NCI-H1930 (cell line): Measurements from ENCODE around the gene MKI67.

ENCODE experiments used
- DNase-seq, 2 experiments: peaks; one replicate each; lab custom pipeline; 2025; lab: John Stamatoyannopoulos, UW

Gene MKI67

DNA sequence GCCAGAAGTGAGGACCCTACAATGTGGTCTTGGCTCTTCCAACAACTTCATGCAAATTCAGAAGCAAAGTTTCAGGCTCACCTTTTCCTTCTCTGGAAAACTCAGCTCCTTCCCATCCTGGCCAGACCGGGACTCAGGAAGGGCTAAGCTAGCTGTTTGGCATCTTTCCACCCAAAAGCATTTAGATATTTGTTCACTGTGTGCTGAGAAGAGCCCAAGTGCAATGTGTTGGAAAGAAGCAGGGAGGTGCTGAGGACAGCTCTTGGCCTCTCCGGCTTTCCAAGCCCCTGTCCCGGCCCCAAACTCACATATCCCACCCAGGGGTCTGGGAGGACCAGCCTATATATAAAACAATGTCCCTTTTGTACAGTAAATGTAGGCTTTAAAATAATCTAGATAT is 44.5 kb downstream of the MKI67 start:
- DNase-seq: no peak

- DNase-seq: no peak
Observed at GRCh38 chr10:128081222-128081621, 45.0 kb downstream of the MKI67 start.

DNA sequence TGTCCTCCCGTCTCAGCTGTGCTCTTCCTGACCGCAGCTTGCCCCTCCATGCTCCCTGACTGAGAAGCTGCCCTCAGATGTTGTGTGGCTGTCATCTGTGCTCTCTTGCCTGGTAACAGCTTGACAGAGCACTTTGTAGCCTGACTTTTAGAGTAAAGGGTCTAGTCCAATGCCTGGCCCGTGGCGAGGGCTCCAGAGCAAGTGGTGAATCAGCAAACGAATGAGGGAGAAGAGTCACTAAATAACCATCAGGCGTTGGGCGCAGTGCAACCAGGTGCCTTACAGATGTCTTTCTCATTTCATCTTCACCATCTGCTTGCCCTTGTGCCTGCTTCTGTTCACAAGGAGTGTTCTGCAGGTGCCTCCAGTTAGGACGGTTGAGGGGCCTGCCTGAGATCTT is 45.6 kb downstream of the MKI67 start:
- no peak for DNase-seq

DNA sequence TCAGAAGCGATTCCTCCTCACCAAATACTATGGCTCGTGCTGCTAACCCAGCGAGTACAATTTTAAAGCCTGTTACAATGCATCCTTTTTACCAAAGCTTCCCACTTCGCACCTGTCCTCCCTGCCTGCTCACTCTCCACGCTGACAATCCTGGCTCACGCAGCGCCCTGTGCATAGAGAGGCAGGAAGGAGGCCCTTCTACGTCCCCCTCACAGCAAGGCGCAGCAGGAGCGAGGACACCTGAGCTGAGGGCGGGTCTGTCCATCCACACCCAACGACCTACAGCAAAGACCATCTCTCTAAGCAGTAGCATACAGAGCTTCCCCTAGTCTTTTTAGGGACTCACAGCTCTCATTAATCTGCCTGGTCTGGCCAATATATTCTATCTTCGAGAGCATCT is 46.0 kb downstream of the MKI67 start:
- DNase-seq: no peak

DNA sequence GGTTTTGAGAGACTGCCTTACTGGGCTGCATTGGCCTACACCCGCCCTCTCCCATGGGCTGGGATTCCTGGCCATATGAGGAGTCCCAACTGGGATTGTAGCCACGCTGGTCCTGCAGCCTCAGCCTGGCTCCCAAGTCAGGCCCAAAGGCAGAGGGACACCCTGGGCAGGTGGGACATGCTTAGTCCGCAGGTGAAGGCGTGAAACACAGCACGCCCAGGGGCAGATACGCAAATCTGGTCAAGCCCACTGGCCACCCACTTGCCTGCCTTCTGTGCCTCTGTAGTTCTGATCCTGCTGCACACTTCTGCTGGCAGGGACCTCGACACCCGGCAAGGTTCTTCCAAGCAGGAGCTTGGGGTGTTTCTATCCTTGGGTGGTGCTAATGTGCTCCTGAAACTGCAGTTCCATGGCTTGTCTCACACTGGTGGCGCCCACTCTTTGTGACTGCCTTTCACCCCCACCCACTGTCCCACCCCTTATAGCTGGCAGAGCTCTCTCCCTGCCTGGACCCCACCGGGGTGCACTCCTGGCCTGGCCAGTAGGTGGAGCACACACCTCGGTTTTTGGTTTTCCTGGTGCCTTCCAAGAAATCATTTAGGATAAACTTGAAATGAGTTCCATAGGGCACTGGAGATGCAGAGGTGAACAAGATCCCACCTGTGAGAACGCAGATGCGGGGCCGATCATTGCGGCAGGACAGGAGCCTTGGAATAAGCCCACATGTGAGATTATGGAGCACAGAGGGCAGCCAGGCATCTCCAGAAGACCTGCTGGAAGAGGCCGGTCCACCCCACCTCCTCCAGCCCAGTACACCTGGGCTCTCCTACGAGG is 47.9 kb downstream of the MKI67 start:
- DNase-seq: peak; percentile 0 to 21

DNA sequence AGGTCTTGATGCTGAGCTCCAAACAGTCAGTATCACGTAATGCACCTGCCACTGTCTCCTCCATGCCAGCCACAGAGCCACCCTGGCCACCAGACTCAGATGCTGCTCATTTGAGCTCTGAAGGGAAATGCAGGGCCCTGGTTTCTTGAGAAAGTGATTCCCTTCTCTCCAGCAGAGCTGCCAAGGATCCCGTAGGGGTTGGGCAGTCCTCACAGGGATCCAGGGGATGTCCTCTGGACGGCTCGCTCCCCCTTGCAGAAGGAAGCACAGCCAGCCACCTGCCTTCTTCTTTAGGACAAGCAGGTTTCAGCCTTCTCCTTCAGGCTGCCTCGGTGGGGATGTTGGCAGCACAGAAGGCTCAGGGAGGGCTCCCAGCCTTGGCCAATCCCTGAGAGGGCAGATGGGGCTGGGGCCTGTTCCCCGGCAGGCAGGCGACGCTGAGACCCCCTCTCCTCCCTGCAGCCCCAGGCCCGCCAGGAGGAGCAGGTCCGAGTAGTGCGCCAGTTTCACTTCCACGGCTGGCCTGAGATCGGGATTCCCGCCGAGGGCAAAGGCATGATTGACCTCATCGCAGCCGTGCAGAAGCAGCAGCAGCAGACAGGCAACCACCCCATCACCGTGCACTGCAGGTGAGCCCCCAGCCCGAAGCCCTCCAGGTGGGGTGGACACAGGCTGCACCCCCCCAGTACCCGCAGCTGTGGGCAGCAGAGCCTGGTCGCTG is 48.9 kb downstream of the MKI67 start:
- no peak for DNase-seq

GRCh38 chr10:128074589-128074988 is 51.6 kb downstream of the MKI67 start:
- DNase-seq: no peak

DNA sequence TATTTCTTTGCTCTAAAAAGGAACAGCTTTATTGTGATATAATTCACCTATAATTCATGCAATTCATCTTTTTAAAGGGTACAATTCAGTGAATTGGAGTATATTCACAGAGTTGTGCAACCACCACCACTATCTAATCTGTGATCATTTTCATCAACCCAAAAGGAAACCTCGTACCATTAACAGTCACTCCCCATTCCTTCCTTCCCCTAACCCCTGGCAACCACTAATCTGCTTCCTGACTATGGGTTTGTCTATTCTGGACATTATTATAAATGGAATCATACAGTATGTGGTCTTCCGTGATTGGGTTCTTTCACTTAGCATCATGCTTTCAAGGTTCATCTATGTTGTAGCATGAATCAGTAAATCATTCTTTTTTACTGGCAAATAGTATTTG is 52.3 kb downstream of the MKI67 start:
- no peak for DNase-seq

GRCh38 chr10:128072941-128073645 is 53.1 kb downstream of the MKI67 start:
- DNase-seq: no peak

DNA sequence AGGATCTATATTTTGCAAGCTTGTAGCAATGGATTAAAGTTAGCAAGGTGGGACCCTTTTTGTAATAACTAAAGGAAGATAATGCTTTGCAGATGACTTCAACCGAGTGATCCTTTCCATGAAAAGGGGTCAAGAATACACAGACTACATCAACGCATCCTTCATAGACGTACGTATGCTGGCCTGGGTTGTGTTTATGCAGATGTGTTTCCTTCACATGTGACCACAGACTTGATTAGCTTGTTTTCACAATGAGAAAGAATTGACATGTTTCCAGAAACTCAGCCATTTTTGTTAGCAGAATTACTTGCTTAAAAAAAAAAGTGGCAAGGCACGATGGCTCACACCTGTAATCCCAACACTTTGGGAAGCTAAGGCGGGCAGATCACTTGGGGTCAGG is 54.2 kb downstream of the MKI67 start:
- no peak for DNase-seq

GRCh38 chr10:128071417-128071782 is 54.8 kb downstream of the MKI67 start:
- DNase-seq: no peak

DNA sequence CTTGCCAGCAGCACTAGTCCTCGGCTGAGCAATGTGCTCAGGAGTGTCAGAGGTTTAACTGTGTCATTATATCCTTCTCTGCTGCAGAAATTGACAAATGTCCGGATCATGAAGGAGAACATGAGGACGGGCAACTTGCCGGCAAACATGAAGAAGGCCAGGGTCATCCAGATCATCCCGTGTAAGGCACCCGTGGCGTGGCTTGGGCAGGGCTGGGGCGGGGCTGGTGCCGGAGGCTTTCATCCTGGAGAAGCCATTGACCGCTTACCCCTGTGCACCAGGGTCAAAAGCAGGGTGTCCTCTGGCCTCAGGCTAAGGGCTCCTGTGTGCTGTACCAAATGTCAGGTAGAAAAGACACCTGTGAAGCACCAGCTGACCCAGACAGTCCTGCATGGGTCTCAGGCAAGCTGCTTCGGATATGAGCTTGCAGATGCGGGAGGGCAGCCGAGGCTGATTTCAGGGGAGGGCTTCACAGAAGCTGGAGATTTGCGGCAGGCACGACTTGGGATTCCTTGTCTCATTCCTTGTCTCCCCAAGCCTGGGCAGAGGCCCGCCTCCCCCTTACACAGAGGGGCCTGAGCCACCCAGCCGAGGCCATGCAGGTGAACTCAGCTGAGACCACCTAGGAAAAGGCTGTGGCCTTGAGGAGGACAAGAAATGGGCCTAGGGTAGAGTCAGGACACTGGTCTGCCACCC is 55.4 kb downstream of the MKI67 start:
- no peak for DNase-seq

DNA sequence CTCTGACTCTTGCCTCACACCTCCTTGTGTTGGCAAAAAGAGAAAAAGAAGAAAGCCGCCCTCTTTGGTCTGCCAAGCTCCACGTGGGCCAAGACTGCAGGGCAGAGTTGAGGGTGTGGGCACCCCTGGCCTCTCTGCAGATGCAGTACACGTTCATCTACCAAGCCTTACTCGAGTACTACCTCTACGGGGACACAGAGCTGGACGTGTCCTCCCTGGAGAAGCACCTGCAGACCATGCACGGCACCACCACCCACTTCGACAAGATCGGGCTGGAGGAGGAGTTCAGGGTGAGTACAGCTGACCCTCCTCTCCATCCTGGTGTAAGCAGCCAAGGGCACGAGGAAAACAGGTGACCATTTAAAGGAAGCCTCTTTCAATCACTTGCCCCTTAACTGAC is 56.1 kb downstream of the MKI67 start:
- DNase-seq: no peak

DNA sequence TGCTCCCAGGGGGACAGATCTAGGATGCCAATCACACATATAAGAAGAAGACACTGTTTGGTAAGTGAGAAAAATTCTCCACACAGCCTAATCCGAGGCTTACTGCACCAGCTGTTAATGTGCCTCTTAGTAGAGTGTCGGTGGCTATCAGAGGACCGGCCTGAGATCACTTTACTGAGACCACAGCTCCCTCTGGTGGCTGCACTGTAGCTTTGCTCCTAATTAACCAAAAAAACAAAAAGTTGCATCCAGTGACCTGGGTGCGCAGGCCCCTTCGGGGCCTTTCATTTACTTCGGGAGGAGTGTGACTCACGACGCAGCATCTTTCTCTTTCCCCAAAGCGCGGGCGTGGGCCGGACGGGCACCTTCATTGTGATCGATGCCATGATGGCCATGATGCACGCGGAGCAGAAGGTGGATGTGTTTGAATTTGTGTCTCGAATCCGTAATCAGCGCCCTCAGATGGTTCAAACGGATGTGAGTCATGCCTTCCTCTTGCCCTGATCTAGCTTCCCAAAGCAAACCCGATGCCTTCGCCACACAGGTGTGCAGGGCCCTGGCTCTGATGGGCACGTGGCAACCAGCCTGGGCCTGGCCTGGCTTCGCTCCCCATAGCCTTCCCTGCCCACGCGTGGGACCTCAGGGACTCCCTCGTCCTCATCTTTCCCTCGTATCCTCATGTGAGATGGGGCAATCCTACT is 56.7 kb downstream of the MKI67 start:
- peak; percentile 6 to 11 for DNase-seq

- DNase-seq: no peak
Observed at GRCh38 chr10:128068398-128069285, 57.6 kb downstream of the MKI67 start.

DNA sequence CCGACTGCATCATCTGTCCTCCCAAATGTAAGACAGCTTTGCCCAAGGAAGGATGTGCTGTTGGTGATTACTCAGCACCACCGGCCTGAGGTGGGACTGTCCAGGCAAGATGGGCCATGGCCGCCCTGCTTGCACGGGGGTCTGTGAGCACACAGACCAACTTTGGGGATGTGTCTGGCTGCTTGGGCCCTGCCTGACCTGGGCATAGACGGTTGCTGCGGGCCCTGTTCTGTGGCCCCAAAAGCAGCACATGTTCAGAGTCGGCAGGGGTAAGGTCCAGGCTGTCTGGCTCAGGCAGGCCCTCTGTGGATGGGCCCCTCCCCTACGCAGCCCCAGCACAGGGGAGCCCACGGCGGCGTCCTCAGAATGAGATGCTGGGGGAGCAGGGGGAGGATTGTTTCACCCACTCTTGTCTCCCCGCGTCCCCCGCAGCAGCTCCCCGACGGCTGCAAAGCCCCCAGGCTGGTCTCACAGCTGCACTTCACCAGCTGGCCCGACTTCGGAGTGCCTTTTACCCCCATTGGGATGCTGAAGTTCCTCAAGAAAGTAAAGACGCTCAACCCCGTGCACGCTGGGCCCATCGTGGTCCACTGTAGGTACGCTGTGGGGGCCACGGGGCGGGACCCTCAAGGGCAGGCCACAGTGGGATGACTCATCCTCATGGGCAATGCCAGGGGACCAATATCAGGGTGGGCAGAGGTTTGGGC is 58.4 kb downstream of the MKI67 start:
- DNase-seq: no peak

DNA sequence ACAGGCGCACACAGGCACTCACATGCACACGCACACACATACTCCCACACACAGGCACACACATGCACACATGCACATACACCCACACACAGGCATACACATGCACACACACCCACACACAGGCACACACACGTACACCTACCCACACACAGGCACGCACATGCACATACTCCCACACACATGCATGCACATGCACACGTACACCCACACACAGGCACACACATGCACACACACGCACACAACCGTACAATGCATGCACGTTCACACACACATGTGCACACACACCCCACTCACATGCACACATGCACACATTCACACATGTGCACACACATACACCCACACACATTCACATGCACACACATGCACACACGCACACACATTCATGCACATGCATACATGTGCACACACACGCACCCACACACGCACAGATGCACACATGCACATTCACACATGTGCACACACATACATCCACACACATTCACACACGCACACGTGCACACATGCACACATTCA is 59.3 kb downstream of the MKI67 start:
- no peak for DNase-seq

DNA sequence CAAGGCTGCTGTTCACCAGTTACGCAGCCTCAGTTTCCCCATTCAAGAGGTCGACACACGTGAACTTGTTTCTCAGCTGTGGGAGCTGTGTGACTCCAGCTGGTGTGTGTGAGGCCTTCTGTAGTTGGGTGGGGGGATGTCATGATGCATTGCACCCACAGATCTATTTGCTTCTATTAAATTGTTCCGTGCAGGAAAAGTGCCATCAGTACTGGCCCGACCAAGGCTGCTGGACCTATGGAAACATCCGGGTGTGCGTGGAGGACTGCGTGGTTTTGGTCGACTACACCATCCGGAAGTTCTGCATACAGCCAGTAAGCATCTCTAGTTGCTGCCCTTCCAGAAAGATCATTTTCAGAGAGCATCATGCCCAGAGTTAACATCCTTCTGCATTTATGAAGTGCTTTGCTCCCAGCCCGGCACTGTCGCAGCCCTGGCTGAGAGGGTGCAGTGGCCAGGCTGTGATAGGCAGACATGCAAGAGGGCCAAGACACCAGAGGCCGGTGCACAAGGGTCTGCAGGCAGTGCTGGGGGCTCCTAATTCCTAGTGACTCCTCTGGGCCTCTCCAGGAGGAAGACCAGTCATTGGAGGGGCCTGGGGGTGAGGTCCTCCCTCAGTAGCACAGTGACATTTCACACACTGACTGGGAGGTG is 60.2 kb downstream of the MKI67 start:
- DNase-seq: no peak

DNA sequence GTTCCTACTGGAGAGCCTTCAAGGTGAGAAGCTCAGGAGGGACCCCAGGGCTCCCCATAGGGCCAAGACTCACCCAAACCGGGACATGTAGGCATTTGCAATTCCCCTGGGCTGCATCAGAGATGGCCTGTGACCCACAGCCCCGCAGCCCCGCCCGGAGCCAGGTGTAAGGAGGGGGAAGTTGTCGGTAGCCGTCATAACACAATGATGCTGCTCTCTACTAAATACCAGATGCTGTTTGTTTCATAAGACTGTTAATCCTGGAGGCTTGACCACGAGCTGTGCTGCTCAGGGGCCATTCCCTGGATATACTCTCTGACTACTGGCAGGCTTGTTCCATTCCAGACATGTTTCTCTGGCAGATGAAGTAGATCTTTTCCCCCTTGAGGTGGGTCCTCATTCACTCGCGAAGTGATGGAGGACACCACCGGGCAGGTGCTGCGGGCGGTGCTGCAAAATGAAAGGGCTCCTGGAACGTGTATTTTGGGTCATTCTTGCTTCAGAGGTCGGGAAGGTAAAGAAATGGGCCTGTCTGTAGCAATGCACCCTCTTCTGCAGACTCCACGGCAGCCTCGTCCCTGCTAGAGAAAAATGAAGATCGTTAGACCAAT is 61.1 kb downstream of the MKI67 start:
- DNase-seq: no peak
